Inferior parietal cortex (tissue), 1 donor: ENCODE data around the gene RNASE3.
"Not testable (repeated sequence)": the region's sequence is repeated elsewhere in the genome, so short reads cannot be mapped to it uniquely, and the experiment has no call there.

Source experiments
- DNase-seq: peaks from one replicate; pipeline ENCODE4 v3.0.0-alpha.2; 2016; ENCODE audit errors: extremely low spot score

RNASE3 gene

GRCh38 chr14:20919038-20919756 is 28.0 kb downstream of the RNASE3 start:
- not testable (repeated sequence) for DNase-seq

GRCh38 chr14:20923766-20924297 is 32.6 kb downstream of the RNASE3 start:
- DNase-seq = not testable (repeated sequence)

GRCh38 chr14:20934148-20934762 is 43.1 kb downstream of the RNASE3 start:
- DNase-seq = no peak

- DNase-seq = no peak
Measured at GRCh38 chr14:20935303-20935984, 44.3 kb downstream of the RNASE3 start.
